Mesenchymal stem cell (in vitro differentiated cells and primary cell): Measurements from ENCODE around the gene DCUN1D1.

Experiments
- DNase-seq: peaks from one replicate; pipeline ENCODE4 v3.0.0-alpha.2; 2013
- H2AFZ ChIP-seq: one replicate; pipeline ENCODE4 v1.6.1; 2013; ENCODE audit warnings: low read depth, mild to moderate bottlenecking, control low read depth, inconsistent platforms, low read length, moderate library complexity
- H2AK5ac ChIP-seq: 2 replicates; pipeline ENCODE4 v1.6.1; 2013; ENCODE audit warnings: low read length, moderate library complexity, mild to moderate bottlenecking, inconsistent platforms; ENCODE audit not compliant: severe bottlenecking
- H2BK120ac ChIP-seq: one replicate; pipeline ENCODE4 v1.6.1; 2013; ENCODE audit warnings: low read depth, mild to moderate bottlenecking, inconsistent platforms, low read length, moderate library complexity
- H2BK12ac ChIP-seq, 2 experiments: one replicate each; pipeline ENCODE4 v1.6.1; 2013; ENCODE audit warnings: inconsistent platforms in 2 of 2, low read length in 2 of 2, mild to moderate bottlenecking in 2 of 2, moderate library complexity in 2 of 2, control low read depth in 1 of 2
- H2BK15ac ChIP-seq: one replicate; pipeline ENCODE4 v1.6.1; 2013; ENCODE audit warnings: mild to moderate bottlenecking, low read depth, inconsistent platforms; ENCODE audit not compliant: poor library complexity, severe bottlenecking
- H2BK5ac ChIP-seq: 2 replicates; pipeline ENCODE4 v1.6.1; 2013; ENCODE audit warnings: low read depth, mild to moderate bottlenecking, low read length, control low read depth, inconsistent platforms; ENCODE audit not compliant: poor library complexity, severe bottlenecking
- H3K14ac ChIP-seq, 2 experiments: one replicate each; pipeline ENCODE4 v1.6.1; 2013; ENCODE audit warnings: inconsistent platforms in 2 of 2, low read length in 2 of 2, control low read depth in 1 of 2, mild to moderate bottlenecking in 1 of 2, moderate library complexity in 1 of 2
- H3K18ac ChIP-seq, 2 experiments: one replicate each; pipeline ENCODE4 v1.6.1; 2013; ENCODE audit warnings: inconsistent platforms in 2 of 2, low read length in 2 of 2, control low read depth in 1 of 2, low read depth in 1 of 2, mild to moderate bottlenecking in 1 of 2
- H3K23ac ChIP-seq, 2 experiments: one replicate each; pipeline ENCODE4 v1.6.1; 2013; ENCODE audit warnings: inconsistent platforms in 2 of 2, low read length in 2 of 2, mild to moderate bottlenecking in 2 of 2, moderate library complexity in 2 of 2, control low read depth in 1 of 2
- H3K27ac ChIP-seq: 2 replicates; pipeline ENCODE4 v1.5.1; 2013; ENCODE audit warnings: mild to moderate bottlenecking, moderate library complexity, low read length, control low read depth, inconsistent platforms; ENCODE audit not compliant: poor library complexity, severe bottlenecking
- H3K27me3 ChIP-seq, 2 experiments: 2 replicates each; pipeline versions ENCODE4 v1.6.1 to v1.7.0; 2013; ENCODE audit warnings: low read length in 2 of 2, mild to moderate bottlenecking in 2 of 2, moderate library complexity in 2 of 2, control low read depth in 1 of 2, inconsistent platforms in 1 of 2; ENCODE audit not compliant: control insufficient read depth in 1 of 2, insufficient read depth in 1 of 2
- H3K36me3 ChIP-seq, 2 experiments: 2 replicates each; pipeline versions ENCODE4 v1.6.1 to v1.7.0; 2013; ENCODE audit warnings: low read length in 2 of 2, control low read depth in 1 of 2, inconsistent platforms in 1 of 2, low read depth in 1 of 2, mild to moderate bottlenecking in 1 of 2; ENCODE audit not compliant: insufficient read depth in 2 of 2, control insufficient read depth in 1 of 2
- H3K4ac ChIP-seq, 2 experiments: one replicate each; pipeline ENCODE4 v1.6.1; 2013; ENCODE audit warnings: inconsistent platforms in 2 of 2, low read length in 2 of 2, mild to moderate bottlenecking in 2 of 2, moderate library complexity in 2 of 2, control low read depth in 1 of 2, low read depth in 1 of 2
- H3K4me1 ChIP-seq: 2 replicates; pipeline ENCODE4 v1.6.1; 2013; ENCODE audit warnings: low read depth, low read length, control low read depth; ENCODE audit not compliant: control insufficient read depth, insufficient read depth
- H3K4me2 ChIP-seq: 2 replicates; pipeline ENCODE4 v1.6.1; 2013; ENCODE audit warnings: low read length, mild to moderate bottlenecking, inconsistent platforms; ENCODE audit not compliant: poor library complexity, severe bottlenecking
- H3K4me3 ChIP-seq, 2 experiments: 2 replicates each; pipeline versions ENCODE4 v1.5.1 to v1.7.0; 2013; ENCODE audit warnings: low read length in 2 of 2, mild to moderate bottlenecking in 2 of 2, control low read depth in 1 of 2, low read depth in 1 of 2; ENCODE audit not compliant: insufficient read depth in 1 of 2
- H3K79me1 ChIP-seq: replicated peaks from 2 replicates; pipeline ENCODE4 v1.6.1; 2013; ENCODE audit warnings: mild to moderate bottlenecking, control low read depth, low read length, inconsistent platforms; ENCODE audit not compliant: poor library complexity, severe bottlenecking
- H3K9ac ChIP-seq: 2 replicates; pipeline ENCODE4 v1.7.0; 2013; ENCODE audit warnings: mild to moderate bottlenecking, low read length, moderate library complexity
- H3K9me3 ChIP-seq: 2 replicates; pipeline ENCODE4 v1.7.0; 2013; ENCODE audit warnings: mild to moderate bottlenecking, low read length; ENCODE audit not compliant: control insufficient read depth
- H4K8ac ChIP-seq: one replicate; pipeline ENCODE4 v1.6.1; 2013; ENCODE audit warnings: inconsistent platforms, mild to moderate bottlenecking, low read length, moderate library complexity
- H4K91ac ChIP-seq: one replicate; pipeline ENCODE4 v1.6.1; 2013; ENCODE audit warnings: mild to moderate bottlenecking, low read length, inconsistent platforms
- WGBS: methylation state at CpG from one replicate; pipeline ENCODE4 v1.1.7; 2013; ENCODE audit warnings: mixed read lengths; 5-methylcytosine and 5-hydroxymethylcytosine counted together

Gene DCUN1D1

GRCh38 chr3:183018421-183019192, 38.3 kb upstream of the DCUN1D1 start:
- no peak for DNase-seq
- Histone ChIP-seq H3K4me2 (no peak overlapping the region), H4K91ac (no peak overlapping the region), H3K27me3 (no peaks in the 10 kb centered on the region), H3K79me1 (peaks cover 2% of the 10 kb centered on the region), H2AFZ (no peak overlapping the region), H3K4me3 (no peak overlapping the region), H2BK15ac (no peak overlapping the region), H3K36me3 (peaks cover 15 to 66% of the 10 kb centered on the region in 2 experiments), H3K4me1 (no peaks in the 10 kb centered on the region), H2AK5ac (no peak overlapping the region), H4K8ac (no peak overlapping the region), H2BK12ac (no peak overlapping the region), H3K18ac (no peak overlapping the region), H3K14ac (no peak overlapping the region), H3K9ac (no peak overlapping the region), H2BK120ac (no peak overlapping the region), H3K27ac (no peak overlapping the region), H2BK5ac (no peak overlapping the region), H3K9me3 (no peaks in the 10 kb centered on the region), H3K4ac (no peak overlapping the region), H3K23ac (no peak overlapping the region)
- 100% methylated on average over 2 of the region's 3 CpGs for WGBS

- Histone ChIP-seq H3K9ac (no peak overlapping the region), H4K8ac (no peak overlapping the region), H3K9me3 (no peaks in the 10 kb centered on the region), H3K27ac (no peak overlapping the region), H2AK5ac (no peak overlapping the region), H2AFZ (no peak overlapping the region), H3K4me3 (no peak overlapping the region), H3K14ac (no peak overlapping the region), H3K4me2 (no peak overlapping the region), H3K27me3 (no peaks in the 10 kb centered on the region), H3K23ac (no peak overlapping the region), H3K18ac (no peak overlapping the region), H3K4ac (no peak overlapping the region), H2BK12ac (no peak overlapping the region), H2BK5ac (no peak overlapping the region), H2BK15ac (no peak overlapping the region), H3K36me3 (peaks cover 15 to 39% of the 10 kb centered on the region in 2 experiments), H4K91ac (no peak overlapping the region), H3K4me1 (no peaks in the 10 kb centered on the region), H3K79me1 (no peaks in the 10 kb centered on the region), H2BK120ac (no peak overlapping the region)
- DNase-seq: no peak
- 100% methylated on average over 1 of the region's 2 CpGs for WGBS
These were observed 34.8 kb upstream of the DCUN1D1 start for GRCh38 chr3:183015185-183015584.

GRCh38 chr3:183013856-183014255, 33.5 kb upstream of the DCUN1D1 start:
- Histone ChIP-seq H3K4me1 (peaks cover 4% of the 10 kb centered on the region), H3K4me2 (no peak overlapping the region), H3K79me1 (no peaks in the 10 kb centered on the region), H2BK15ac (no peak overlapping the region), H3K14ac (no peak overlapping the region), H3K4me3 (no peak overlapping the region), H4K91ac (no peak overlapping the region), H3K23ac (no peak overlapping the region), H3K9ac (no peak overlapping the region), H3K4ac (no peak overlapping the region), H2BK120ac (no peak overlapping the region), H2AK5ac (no peak overlapping the region), H3K27ac (no peak overlapping the region), H3K9me3 (no peaks in the 10 kb centered on the region), H2AFZ (no peak overlapping the region), H2BK12ac (no peak overlapping the region), H3K27me3 (no peaks in the 10 kb centered on the region), H4K8ac (no peak overlapping the region), H3K18ac (no peak overlapping the region), H3K36me3 (peaks cover 18 to 25% of the 10 kb centered on the region in 2 experiments), H2BK5ac (no peak overlapping the region)
- 100% methylated on average over 5 of the region's 6 CpGs for WGBS
- DNase-seq: no peak

GRCh38 chr3:183013074-183013473, 32.7 kb upstream of the DCUN1D1 start:
- Histone ChIP-seq H3K27me3 (no peaks in the 10 kb centered on the region), H2AFZ (no peak overlapping the region), H3K23ac (no peak overlapping the region), H3K4me3 (no peak overlapping the region), H2BK120ac (no peak overlapping the region), H3K14ac (no peak overlapping the region), H3K9me3 (no peaks in the 10 kb centered on the region), H3K4ac (no peak overlapping the region), H3K4me2 (no peak overlapping the region), H2BK12ac (no peak overlapping the region), H2BK5ac (no peak overlapping the region), H3K4me1 (peaks cover 5% of the 10 kb centered on the region), H3K9ac (no peak overlapping the region), H2AK5ac (no peak overlapping the region), H4K8ac (no peak overlapping the region), H3K79me1 (no peaks in the 10 kb centered on the region), H4K91ac (no peak overlapping the region), H2BK15ac (no peak overlapping the region), H3K18ac (no peak overlapping the region), H3K27ac (no peak overlapping the region), H3K36me3 (peaks cover 18 to 20% of the 10 kb centered on the region in 2 experiments)
- WGBS: 95% methylated on average over 5 of the region's 5 CpGs
- DNase-seq: no peak
